Astrocyte of the spinal cord (primary cell): Measurements from ENCODE around the gene HSD11B1L.
"Not testable (repeated sequence)": the region's sequence is repeated elsewhere in the genome, so short reads cannot be mapped to it uniquely, and the experiment has no call there.

Source experiments
- DNase-seq: peaks from one replicate; pipeline ENCODE4 v3.0.0; 2011; ENCODE audit warnings: low read depth, low spot score
- H3K4me3 ChIP-seq: 2 replicates; pipeline ENCODE4 v1.5.1; 2011; ENCODE audit warnings: low read depth, mild to moderate bottlenecking, low read length, moderate library complexity
- in situ Hi-C: cut with HindIII; loops from 2 replicates; pipeline ENCODE4 v1.10.0; 2017; ENCODE audit warnings: low sequenced_read_pairs
- TF ChIP-seq, protein P1 (sequence below): IDR thresholded peaks from 2 replicates; pipeline ENCODE4 v1.5.1; 2012; ENCODE audit warnings: low read depth, mild to moderate bottlenecking, low read length, inconsistent platforms

HSD11B1L gene

DNA sequence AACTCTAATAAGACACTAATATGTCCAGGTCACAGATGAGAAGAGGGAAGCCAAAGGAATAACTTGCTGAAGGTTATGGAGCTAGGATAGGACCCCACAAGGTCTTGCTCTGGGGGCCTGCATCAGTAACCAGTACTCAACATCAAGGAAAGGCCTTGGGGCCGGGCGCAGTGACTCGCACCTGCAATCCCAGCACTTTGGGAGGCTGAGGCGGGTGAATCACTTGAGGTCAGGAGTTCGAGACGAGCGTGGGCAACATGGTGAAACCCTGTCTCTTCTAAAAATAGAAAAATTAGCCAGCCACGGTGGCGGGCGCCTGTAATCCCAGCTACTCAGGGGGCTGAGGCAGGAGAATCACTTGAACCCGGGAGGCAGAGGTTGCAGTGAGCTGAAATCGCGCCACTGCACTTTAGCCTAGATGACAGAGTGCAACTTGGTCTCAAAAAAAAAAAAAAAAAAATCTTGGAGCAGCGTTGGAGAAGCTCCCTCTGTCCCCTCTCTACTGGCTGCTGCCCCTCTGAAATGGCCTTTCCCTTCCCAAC lies 37.3 kb downstream of the HSD11B1L start:
- in situ Hi-C loops: no loop called here

DNA sequence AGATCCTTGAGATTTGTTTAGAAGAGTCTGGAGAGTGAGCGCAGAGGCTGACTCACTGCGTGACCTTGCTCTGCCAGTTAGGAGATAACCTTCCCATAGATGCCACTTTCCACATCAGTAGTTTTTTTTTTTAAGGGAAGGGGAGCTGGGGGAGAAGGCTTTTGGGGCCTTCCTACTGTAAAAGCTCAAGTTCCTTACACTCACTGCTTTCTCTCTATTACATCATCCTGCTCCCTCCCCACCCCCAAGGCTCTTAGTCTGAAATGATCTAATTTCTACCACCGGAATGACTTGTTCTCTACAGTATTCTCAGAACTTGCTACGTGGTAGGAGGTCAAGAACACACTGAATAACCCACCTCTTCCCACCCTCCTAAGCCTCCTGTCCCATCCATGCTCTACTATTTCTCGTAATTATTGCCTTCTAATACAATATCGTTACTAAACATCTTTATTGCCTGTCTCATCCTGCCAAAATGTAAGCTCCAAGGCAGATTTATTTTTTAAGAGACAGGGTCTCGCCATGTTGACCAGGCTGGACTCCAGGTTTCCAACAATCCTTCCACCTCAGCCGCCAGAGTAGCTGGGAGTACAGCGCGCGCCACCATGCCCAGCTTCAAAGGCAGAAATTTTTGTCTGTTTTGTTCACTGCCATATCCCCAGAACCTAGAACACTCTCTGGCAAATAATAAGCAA lies 37.9 kb downstream of the HSD11B1L start:
- in situ Hi-C loops: no loop called here
- TF ChIP-seq, protein P1, sequence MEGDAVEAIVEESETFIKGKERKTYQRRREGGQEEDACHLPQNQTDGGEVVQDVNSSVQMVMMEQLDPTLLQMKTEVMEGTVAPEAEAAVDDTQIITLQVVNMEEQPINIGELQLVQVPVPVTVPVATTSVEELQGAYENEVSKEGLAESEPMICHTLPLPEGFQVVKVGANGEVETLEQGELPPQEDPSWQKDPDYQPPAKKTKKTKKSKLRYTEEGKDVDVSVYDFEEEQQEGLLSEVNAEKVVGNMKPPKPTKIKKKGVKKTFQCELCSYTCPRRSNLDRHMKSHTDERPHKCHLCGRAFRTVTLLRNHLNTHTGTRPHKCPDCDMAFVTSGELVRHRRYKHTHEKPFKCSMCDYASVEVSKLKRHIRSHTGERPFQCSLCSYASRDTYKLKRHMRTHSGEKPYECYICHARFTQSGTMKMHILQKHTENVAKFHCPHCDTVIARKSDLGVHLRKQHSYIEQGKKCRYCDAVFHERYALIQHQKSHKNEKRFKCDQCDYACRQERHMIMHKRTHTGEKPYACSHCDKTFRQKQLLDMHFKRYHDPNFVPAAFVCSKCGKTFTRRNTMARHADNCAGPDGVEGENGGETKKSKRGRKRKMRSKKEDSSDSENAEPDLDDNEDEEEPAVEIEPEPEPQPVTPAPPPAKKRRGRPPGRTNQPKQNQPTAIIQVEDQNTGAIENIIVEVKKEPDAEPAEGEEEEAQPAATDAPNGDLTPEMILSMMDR: no peak
- peak; percentile 89 for DNase-seq
- H3K4me3 ChIP-seq: peak overlapping the region; percentile 98

More for the DNA sequence above, 37.3 kb downstream of the HSD11B1L start:
- TF ChIP-seq, protein P1: no peak
- DNase-seq: peak; percentile 27
- H3K4me3 ChIP-seq: peak overlapping the region; percentile 98

DNA sequence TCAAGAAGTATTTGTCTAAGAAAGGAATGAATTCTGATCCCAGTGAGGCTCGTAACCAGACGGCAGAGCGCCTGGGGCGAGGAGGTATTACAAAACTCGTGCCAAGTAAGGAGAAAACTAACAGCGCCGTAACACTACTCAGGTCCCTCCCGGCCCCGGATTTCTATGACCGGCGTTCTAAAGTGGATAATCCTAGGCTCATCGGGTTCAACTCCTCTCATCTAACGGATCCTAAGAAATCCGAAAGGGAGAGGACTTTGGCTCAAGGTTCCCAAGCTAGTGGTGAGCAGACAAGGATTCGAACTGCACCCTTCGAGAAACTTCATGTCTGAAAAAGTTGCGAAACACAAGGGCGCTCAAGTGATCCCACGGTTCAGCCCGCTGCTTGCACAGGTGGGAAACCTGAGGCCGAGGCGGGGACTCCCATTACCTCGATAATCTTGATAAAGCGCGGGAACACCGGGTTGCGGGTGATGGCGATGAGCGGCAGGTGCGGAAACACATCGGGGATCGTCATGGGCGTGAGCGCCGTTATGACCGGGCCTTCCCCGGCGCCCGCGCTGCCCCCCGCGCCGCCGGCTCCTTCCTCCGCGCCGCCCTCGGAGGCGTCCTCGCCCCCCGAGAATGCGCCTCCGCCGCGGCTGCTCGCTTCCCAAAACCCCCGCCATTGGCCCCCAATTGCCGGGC lies 38.6 kb downstream of the HSD11B1L start:
- DNase-seq: no peak
- H3K4me3 ChIP-seq: peak overlapping the region; percentile 98
- in situ Hi-C loops: no loop called here

DNA sequence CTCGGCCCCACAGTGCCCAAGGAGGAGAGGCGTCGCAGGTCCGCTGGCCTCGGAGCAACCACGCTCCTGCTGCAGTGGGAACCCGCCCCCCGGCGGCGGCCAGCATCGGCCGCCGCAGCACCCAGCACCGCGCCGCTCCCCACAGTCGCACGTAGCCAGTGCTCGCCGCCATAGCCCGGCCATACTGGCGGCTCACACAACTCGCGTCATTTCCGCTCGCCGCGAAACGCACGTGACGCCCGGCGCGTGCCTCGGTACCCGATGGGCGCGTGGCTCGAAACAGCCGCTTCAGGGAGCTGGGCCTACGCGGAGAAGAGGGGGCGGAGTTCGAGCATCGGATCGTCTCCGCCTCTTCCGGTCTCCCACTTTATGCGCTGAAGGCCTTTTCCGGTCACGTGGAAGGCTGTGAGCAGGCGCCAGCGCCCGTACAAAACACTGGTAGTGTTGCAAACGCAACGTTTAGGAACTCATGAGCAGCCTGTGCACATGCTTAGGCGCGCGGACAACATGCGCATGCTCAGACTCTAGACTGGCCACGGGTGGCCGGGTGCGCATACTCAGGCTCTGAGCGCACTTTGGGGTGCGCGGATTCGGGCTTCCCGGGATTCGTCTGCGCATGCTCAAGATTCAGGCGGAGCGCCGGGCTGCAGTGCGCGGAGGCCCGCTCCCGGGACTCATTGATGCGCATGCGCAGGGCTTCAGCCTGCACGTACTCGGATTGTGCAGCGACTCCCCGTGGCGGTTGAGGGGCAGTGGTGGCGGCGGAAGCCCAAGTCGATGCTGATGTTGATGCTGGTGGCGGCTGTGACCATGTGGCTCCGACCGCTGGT lies 39.3 kb downstream of the HSD11B1L start, which contains the start of the genes CATSPERD and LONP1:
CATSPERD (plus strand) TSS at position 677 of the 830 bp plus-strand sequence; CDS start at position 778, 101 bp downstream.
LONP1 (minus strand) TSS at position 186 of the 830 bp plus-strand sequence; CDS start at position 172, 14 bp downstream.
- peak; percentile 99 for DNase-seq
- H3K4me3 ChIP-seq: peak within 1 kb of the TSS; percentile 98
- in situ Hi-C loops: no loop called here
- TF ChIP-seq, protein P1: peak; percentile 96

More for the DNA sequence above, 38.6 kb downstream of the HSD11B1L start:
- TF ChIP-seq, protein P1: no peak

DNA sequence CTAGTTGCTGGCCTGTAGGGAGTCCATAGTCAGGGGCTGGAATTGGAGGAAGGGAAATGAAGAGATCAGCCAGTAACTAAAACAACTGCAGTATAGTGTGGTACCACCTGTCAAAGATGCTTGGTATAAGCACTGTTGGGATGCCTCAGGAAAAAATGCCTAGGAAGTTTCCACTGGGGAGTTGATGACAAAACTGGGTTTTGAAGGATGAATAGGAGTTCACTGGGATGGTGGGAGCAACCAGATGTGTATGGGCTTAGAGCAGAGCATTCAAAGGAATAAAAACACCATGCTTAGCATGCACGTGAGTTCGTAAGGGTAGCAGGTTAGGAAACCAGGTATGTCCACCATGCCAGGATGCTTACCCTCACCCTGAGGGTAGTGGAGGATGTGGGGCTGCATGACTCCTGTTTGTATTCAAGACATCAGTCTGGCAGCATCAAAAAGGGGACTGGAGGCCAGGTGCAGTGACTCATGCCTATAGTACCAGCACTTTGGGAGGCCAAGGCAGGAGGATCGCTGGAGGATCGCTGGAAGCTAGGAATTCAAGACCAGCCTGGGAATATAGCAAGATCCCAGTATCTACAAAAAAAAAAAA lies 46.7 kb downstream of the HSD11B1L start:
- TF ChIP-seq, protein P1: no peak
- in situ Hi-C loops: no loop called here
- no peak overlapping the region for H3K4me3 ChIP-seq
- no peak for DNase-seq

DNA sequence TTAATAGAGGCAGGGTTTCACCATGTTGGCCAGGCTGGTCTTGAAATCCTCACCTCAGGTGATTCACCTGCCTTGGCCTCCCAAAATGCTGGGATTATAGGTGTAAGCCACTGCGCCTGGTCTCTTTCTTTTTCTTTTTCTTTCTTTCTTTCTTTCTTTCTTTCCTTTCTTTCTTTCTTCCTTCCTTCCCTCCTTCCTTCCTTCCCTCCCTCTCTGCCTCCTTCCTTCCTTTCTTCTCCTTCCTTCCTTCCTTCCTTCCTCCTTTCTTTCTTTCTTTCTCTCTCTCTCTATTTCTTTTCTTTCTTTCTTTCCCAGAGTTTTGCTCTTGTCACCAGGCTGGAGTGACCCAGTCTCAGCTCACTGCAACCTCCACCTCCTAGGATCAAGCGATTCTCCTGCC lies 52.3 kb downstream of the HSD11B1L start:
- in situ Hi-C loops: not testable (repeated sequence)

More for the DNA sequence above, 52.3 kb downstream of the HSD11B1L start:
- DNase-seq, H3K4me3 ChIP-seq: not testable (repeated sequence)
